K562 (cell line): ENCODE data around the gene RBFOX2. TPM values are rescaled to one million over a fixed set of nuclear protein-coding genes. Genes with fewer than 3 reads are reported as not detected.

ENCODE experiments used
- ATAC-seq: fragments of 200-7000 bp; cut with Tn5 transposase; 3 replicates; pipeline ENCODE4 v1.9.1; 2020; ENCODE audit warnings: moderate library complexity
- BruUV-seq: library from RNA; stranded (reverse); fragments of 400-500 nt; replicated peaks from 2 replicates; lab custom pipeline; 2021; lab: Mats Ljungman, UMichigan
- CTCF ChIA-PET: fragments of 300-600 bp; formaldehyde crosslinking; extraction: SDS; loops from one replicate; lab custom pipeline; 2021; ENCODE audit warnings: low intra/inter-chr PET ratio; lab: Yijun Ruan, JAX
- POLR2A ChIA-PET: fragments of 300-600, 350-650 bp; sonication (Branson Sonifier 250); formaldehyde crosslinking; extraction: SDS; loops from one replicate; lab custom pipeline; 2021; ENCODE audit warnings: antibody characterized with exemption, inconsistent platforms; lab: Yijun Ruan, JAX
- DNase-seq, 4 experiments: peaks; one replicate each; pipeline versions ENCODE4 v3.0.0 to v3.0.0-alpha.2; 2011 to 2018; ENCODE audit warnings: low spot score in 3 of 4, mixed read lengths in 3 of 4; ENCODE audit errors: extremely low read depth in 1 of 4
- FAIRE-seq: peaks from 2 replicates; lab custom pipeline; 2011; peaks lifted over from hg19 to GRCh38; lab: Jason Lieb, UNC
- H2AFZ ChIP-seq: 2 replicates; pipeline ENCODE4 v1.6.0; 2011; ENCODE audit warnings: low read depth, low read length, control low read depth, inconsistent platforms
- H3K27ac ChIP-seq: fragments of 200-600 bp; 3 replicates; pipeline ENCODE4 v1.8.0; 2011; ENCODE audit warnings: low read depth, mild to moderate bottlenecking, control low read depth, inconsistent platforms, low read length, moderate library complexity, mixed read lengths; ENCODE audit errors: extremely low read depth
- H3K27me3 ChIP-seq, 2 experiments: fragments of 300-600 bp in 1 of 2; 2 replicates in 1 of 2; 3 replicates in 1 of 2; pipeline versions ENCODE4 v1.6.0 to v1.8.0; 2011; ENCODE audit warnings: inconsistent platforms in 2 of 2, low read length in 2 of 2, mild to moderate bottlenecking in 1 of 2, mixed read lengths in 1 of 2, moderate library complexity in 1 of 2; ENCODE audit not compliant: control insufficient read depth in 2 of 2, insufficient read depth in 2 of 2
- H3K36me3 ChIP-seq: fragments of 300-600 bp; 3 replicates; pipeline ENCODE4 v1.8.0; 2011; ENCODE audit warnings: mild to moderate bottlenecking, low read length, inconsistent platforms; ENCODE audit not compliant: control insufficient read depth, insufficient read depth
- H3K4me1 ChIP-seq, 2 experiments: fragments of 200-600 bp in 1 of 2; replicated peaks in 1 of 2; 2 replicates in 1 of 2; 3 replicates in 1 of 2; pipeline versions ENCODE4 v1.5.1 to v1.8.0; 2011; ENCODE audit warnings: inconsistent platforms in 2 of 2, low read length in 2 of 2, mild to moderate bottlenecking in 1 of 2, mixed read lengths in 1 of 2, moderate library complexity in 1 of 2; ENCODE audit not compliant: control insufficient read depth in 2 of 2, insufficient read depth in 2 of 2
- H3K4me2 ChIP-seq: 2 replicates; pipeline ENCODE4 v1.6.1; 2011; ENCODE audit warnings: low read length, control low read depth, inconsistent platforms, mixed read lengths; ENCODE audit not compliant: insufficient read depth
- H3K4me3 ChIP-seq: fragments of 200-600 bp; sonication (generic), shearing (Covaris generic); 2 replicates; pipeline ENCODE4 v1.5.1; 2016; ENCODE audit warnings: control low read depth, inconsistent platforms
- H3K79me2 ChIP-seq: fragments of 200-600 bp; 3 replicates; pipeline ENCODE4 v1.8.0; 2011; ENCODE audit warnings: low read length, inconsistent platforms; ENCODE audit not compliant: control insufficient read depth, insufficient read depth
- H3K9ac ChIP-seq, 2 experiments: 2 replicates each; pipeline versions ENCODE4 v1.6.0 to v1.6.1; 2011; ENCODE audit warnings: low read depth in 2 of 2, low read length in 2 of 2, control low read depth in 1 of 2, inconsistent platforms in 1 of 2, mild to moderate bottlenecking in 1 of 2, mixed read lengths in 1 of 2; ENCODE audit not compliant: insufficient read depth in 1 of 2
- H3K9me1 ChIP-seq: one replicate; pipeline ENCODE4 v1.6.0; 2011; ENCODE audit warnings: inconsistent platforms, mild to moderate bottlenecking, low read length, moderate library complexity; ENCODE audit not compliant: control insufficient read depth, insufficient read depth
- H3K9me3 ChIP-seq: replicated peaks from 2 replicates; pipeline ENCODE4 v1.5.1; 2011; ENCODE audit warnings: low read depth, low read length, inconsistent platforms; ENCODE audit not compliant: control insufficient read depth, insufficient read depth
- H4K20me1 ChIP-seq: replicated peaks from 2 replicates; pipeline ENCODE4 v1.6.1; 2011; ENCODE audit warnings: low read length, inconsistent platforms, mixed read lengths; ENCODE audit not compliant: control insufficient read depth, insufficient read depth
- GABPB2 ChIP-seq: fragments of 250-450 bp; sonication (Bioruptor Pico); conservative IDR thresholded peaks from 2 replicates; pipeline ENCODE4 v1.5.1; 2021; ENCODE audit warnings: mild to moderate bottlenecking
- HOMEZ ChIP-seq: fragments of 250-450 bp; sonication (Bioruptor Pico); IDR thresholded peaks from 2 replicates; pipeline ENCODE4 v1.4.0; 2020; ENCODE audit warnings: mild to moderate bottlenecking, moderate library complexity
- NBN ChIP-seq: fragments of 450-650 bp; IDR thresholded peaks from 2 replicates; pipeline ENCODE4 v1.6.1; 2016; ENCODE audit warnings: low read depth, mild to moderate bottlenecking
- PKNOX1 ChIP-seq: fragments of 450-650 bp; IDR thresholded peaks from 2 replicates; pipeline ENCODE4 v1.6.1; 2016
- RFX7 ChIP-seq: fragments of 250-450 bp; sonication (Bioruptor Pico); IDR thresholded peaks from 2 replicates; pipeline ENCODE4 v1.5.1; 2021; ENCODE audit warnings: mild to moderate bottlenecking
- SIN3A ChIP-seq, 2 experiments: fragments of 150-350 bp in 1 of 2; IDR thresholded peaks; 2 replicates each; pipeline ENCODE4 v1.6.1; 2011 to 2016; ENCODE audit warnings: borderline replicate concordance in 2 of 2, low read depth in 2 of 2, low read length in 2 of 2, mild to moderate bottlenecking in 2 of 2, moderate library complexity in 2 of 2; ENCODE audit not compliant: control insufficient read depth in 1 of 2
- ZBTB12 ChIP-seq: fragments of 250-450 bp; sonication (Bioruptor Pico); IDR thresholded peaks from 2 replicates; pipeline ENCODE4 v1.4.0; 2020
- ZNF184 ChIP-seq: sonication (generic); formaldehyde crosslinking; IDR thresholded peaks from 2 replicates; pipeline ENCODE4 v1.5.0; 2020; ENCODE audit warnings: missing genetic modification reagents
- ZNF318 ChIP-seq, 2 experiments: fragments of 450-650 bp; IDR thresholded peaks; 2 replicates each; pipeline ENCODE4 v1.6.1; 2016; ENCODE audit warnings: mild to moderate bottlenecking in 2 of 2, borderline replicate concordance in 1 of 2, low read depth in 1 of 2, moderate library complexity in 1 of 2
- WGBS: fragments of 100-300 bp; shearing (Covaris generic); methylation state at CpG from one replicate; pipeline ENCODE4 v1.1.6; 2016; ENCODE audit warnings: low coverage, mixed read lengths; ENCODE audit not compliant: insufficient coverage; ENCODE audit errors: missing lambda C conversion rate; 5-methylcytosine and 5-hydroxymethylcytosine counted together
- in situ Hi-C: fragments of 300-500 bp; cut with MboI; formaldehyde crosslinking; loops from 4 replicates; pipeline ENCODE4 v1.15.0; 2018; ENCODE audit warnings: inconsistent platforms, mixed read lengths
- intact Hi-C: fragments of 100-400 bp; cut with micrococcal nuclease; formaldehyde crosslinking; loops from 2 replicates; pipeline ENCODE4 v1.14.2; 2022
- polyA plus RNA-seq, 8 experiments: library from polyadenylated mRNA; depleted of rRNA in 4 of 8; stranded (reverse) in 5 of 8; unstranded in 3 of 8; fragments of >200 nt; fragmentation: Nextera tagmentation in 2 of 8; fragmentation: Illumina TruSeq in 1 of 8; extraction: Ambion mirVana in 2 of 8; extraction: Trizol in 1 of 8; gene quantifications; 2 replicates each; pipeline versions ENCODE4 v1.2.1 to v1.2.3, GENCODE V29; 2011 to 2014; ENCODE audit warnings: inconsistent platforms in 1 of 8, missing spikeins in 1 of 8
- total RNA-seq, 7 experiments: library from RNA; depleted of rRNA in 6 of 7; stranded (reverse); fragments of >200 nt in 6 of 7; fragmentation: Illumina TruSeq in 2 of 7; extraction: Trizol in 2 of 7; gene quantifications; 2 replicates each; pipeline versions ENCODE4 v1.2.1 to v1.2.3, GENCODE V29; 2011 to 2021; ENCODE audit warnings: low replicate concordance in 1 of 7

Gene RBFOX2
- total and polyA plus RNA-seq, 9 of the 15 experiments (the other 6 are each of a cell fraction or from before 2014, with no cell fraction given), result 5.8 to 24.8 (median 14.2) TPM

- ATAC-seq (no peak), DNase-seq (no peak), FAIRE-seq (no peak)
- H3K79me2 ChIP-seq, result peaks cover 2% of the 10 kb centered on the region; the same call in 1 of the 3 replicates
- intact Hi-C loops (no loop called here), in situ Hi-C loops (no loop called here)
- H3K9ac ChIP-seq, result no peak overlapping the region
- no peaks in the 10 kb centered on the region for H4K20me1 ChIP-seq
- no TSS peak for BruUV-seq
- no peak overlapping the region for H3K4me3 ChIP-seq
- H2AFZ ChIP-seq, result no peak overlapping the region
- H3K4me2 ChIP-seq, result no peak overlapping the region
- no peaks in the 10 kb centered on the region for H3K4me1 ChIP-seq
- H3K27ac ChIP-seq, result no peak overlapping the region
- CTCF ChIA-PET, result no interaction called here
- H3K36me3 ChIP-seq, result no peaks in the 10 kb centered on the region
- H3K9me3 ChIP-seq, result no peaks in the 10 kb centered on the region
- 11% methylated on average over 1 of the region's 1 CpG for WGBS
- POLR2A ChIA-PET, result interaction anchor here (1.0 kb wide), 1 partner anchor 8 kb away, joined by 3 read pairs; no protein-coding TSS in a partner anchor
- H3K9me1 ChIP-seq, result no peaks in the 10 kb centered on the region
- no peaks in the 10 kb centered on the region for H3K27me3 ChIP-seq
- TF ChIP-seq GABPB2 (CRISPR knock-in tag) (no peak), PKNOX1 (no peak), RFX7 (CRISPR knock-in tag) (no peak), ZBTB12 (no peak), SIN3A (IDR thresholded peaks at IDR 0.05; ENCODE audit: borderline replicate concordance in 2 of 2, control insufficient read depth in 1 of 2, low read depth in 2 of 2, low read length in 2 of 2) (no peak), ZNF318 (IDR thresholded peaks at IDR 0.05; ENCODE audit: borderline replicate concordance in 1 of 2, low read depth in 1 of 2) (no peak), ZNF184 (CRISPR knock-in tag) (no peak), NBN (no peak), HOMEZ (CRISPR knock-in tag) (no peak)
These were observed 229.5 kb downstream of the RBFOX2 start for GRCh38 chr22:35799150-35799549.
